HS-5 (cell line): ENCODE measurements around the gene SRPRB.

Experiments used
- DNase-seq: peaks from one replicate; pipeline ENCODE4 v3.0.0-alpha.2; 2012; ENCODE audit warnings: low read depth

The SRPRB gene

DNA sequence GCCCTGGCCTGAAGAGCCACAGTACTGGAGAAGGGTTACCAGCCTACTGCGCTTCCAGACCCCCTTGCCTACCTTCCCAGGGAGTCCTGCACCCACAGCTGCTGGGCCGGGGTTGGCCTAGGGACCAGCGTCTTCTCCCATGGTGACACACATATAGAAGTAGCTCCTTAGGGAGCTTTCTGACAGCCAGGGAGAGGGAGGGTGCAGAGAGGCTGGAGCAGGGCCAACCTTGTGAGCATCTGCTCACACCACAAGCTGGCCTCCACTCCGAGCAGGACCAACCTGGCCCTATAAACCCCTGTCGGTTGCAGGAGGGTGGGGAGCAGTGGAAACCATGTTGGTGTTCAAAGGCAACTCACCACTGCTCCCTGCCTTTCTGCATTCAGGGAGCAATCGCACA, 35.2 kb downstream of the SRPRB start:
- DNase-seq: no peak

DNA sequence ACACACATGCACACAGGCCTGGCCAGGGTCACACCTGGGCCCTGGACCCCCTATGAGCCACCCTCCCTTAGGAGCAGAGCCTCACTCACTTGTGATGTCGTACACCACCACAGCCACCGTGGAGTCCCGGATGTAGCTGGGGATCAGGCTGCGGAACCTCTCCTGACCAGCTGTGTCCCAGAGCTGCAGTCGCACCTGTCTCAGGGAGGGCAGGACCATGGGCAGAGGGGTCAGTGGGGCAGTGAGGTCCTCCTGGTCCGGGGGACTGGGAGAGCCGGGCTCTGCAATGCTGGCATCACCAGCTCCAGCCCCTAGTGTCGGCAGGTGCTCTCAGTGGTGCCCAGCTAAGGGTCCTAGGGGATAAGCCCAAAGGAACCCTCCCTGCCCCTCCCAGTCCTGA, 35.6 kb downstream of the SRPRB start:
- DNase-seq: no peak

DNA sequence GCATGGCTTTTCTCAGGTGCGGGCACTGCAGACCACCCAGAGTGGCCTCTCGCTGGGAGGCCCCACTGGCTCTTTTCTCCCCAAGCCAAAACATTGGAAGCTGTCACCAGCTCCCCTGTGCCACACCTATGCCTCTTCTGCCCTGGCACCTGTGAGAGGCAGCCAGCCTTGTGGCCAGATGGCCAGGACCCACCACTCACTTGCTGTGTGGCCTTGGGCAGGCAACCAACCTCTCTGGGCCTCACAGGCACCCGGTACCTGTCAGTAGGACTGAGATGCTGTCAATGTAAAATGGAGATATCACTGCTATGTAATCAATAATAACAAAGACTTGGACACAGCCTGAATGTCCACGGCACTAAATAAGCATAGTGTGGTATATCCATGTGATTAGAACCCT, 36.5 kb downstream of the SRPRB start:
- no peak for DNase-seq

- DNase-seq: peak; percentile 34
Measured at GRCh38 chr3:133843634-133844033, 38.0 kb downstream of the SRPRB start.

- DNase-seq: no peak
Measured at GRCh38 chr3:133845127-133845526, 39.5 kb downstream of the SRPRB start.

DNA sequence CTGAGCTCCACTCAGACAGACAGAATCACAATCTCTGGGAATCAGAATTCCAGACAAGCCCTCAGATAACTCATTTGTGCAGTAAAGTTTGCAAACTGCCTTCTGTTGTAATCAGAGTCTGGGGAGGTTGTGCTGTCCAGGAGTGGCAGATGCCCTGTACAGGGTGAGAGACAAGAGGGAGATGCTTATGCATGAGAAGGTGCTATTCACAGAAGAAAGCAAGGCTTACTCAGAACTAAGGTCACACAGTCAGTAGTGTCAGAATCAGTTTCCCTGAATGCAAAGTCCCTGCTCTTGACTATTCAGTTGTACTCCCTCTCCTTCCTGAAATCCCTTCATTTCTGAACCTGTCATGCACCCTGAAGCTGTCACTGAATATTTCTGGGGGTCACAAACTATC, 43.7 kb downstream of the SRPRB start:
- DNase-seq: no peak

- DNase-seq: no peak
Measured at GRCh38 chr3:133850034-133850433, 44.4 kb downstream of the SRPRB start.

DNA sequence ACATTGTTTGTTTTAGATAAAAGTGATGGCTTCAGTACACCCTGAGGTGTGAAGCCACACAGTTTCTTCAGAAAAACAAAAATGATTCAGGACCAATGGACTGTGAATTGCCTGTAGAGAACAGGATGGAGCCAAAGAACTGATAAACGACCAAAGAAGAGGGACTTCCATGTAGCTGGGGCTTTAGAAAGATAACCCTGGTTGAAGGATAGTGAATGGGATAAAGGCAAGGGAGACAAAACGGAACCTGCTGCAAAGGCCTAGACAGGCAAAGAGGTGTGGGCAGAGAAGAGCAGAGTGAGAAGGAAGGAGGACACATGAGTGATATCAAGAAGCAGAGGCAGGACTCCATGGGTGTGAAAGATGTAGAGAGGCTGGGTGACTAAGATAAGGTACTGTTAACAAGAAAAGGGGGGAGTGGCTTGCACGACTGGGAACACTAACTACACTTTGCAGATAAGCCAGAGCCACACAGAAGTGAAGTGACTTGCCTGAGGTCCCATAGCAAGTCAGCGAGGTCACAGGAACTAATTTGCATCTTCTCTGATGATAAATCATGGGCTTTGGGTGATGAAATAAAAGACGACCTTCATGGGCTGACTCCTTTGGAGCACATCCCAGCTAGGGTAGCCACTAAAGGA, 45.8 kb downstream of the SRPRB start:
- no peak for DNase-seq

- no peak for DNase-seq
Measured at GRCh38 chr3:133851931-133852330, 46.3 kb downstream of the SRPRB start.

GRCh38 chr3:133853063-133853924, 47.7 kb downstream of the SRPRB start:
- DNase-seq: no peak

DNA sequence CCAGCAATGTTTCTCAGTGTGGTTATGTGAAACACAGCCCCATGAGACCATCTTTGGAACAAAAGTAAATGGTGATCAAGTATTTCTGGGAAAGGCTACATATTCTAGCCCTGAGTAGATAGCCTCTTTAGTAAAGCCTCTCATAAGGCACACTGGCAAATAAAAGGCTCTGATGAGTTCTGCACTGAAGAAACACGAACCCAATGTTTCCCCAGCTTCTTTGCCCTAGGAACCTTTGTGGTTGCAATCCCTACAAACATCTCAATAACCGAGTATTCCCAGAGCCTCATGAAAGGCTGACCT, 48.3 kb downstream of the SRPRB start:
- no peak for DNase-seq

DNA sequence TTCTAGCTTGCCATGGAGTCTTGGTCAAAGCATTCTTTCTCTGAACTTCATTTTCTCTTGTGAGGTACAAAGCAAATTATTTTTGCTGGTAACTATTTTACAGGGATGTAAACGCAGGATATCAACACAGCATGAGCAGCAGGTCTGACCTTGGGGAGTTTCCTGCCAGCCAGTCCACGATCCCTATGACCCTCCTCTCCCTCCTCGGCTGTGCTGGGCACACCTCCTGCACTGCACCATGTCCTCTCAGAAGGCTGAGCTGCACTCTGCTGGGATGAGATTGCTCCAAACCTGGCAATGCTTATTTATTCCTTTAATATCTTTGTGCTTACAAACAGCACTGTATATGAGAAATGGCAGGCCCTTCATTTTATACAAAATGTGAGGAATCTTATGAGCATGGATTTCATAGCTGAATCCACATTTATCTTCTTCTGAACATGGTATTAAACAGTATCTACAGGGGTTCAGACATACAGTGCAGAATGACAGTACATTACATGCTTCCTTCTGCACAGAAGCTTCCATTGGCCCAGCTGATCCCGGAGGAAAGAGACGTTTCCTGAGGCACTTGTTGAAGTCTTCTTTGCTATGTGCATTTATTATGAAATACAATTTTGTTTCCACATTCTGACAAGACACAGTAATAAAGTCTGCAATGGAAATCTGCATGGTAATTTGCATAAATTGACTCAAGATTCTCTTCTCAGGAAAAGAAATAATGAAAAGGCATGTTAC, 48.8 kb downstream of the SRPRB start:
- no peak for DNase-seq

- no peak for DNase-seq
Measured at GRCh38 chr3:133855002-133855370, 49.4 kb downstream of the SRPRB start.

- DNase-seq: no peak
Measured at GRCh38 chr3:133855772-133856171, 50.2 kb downstream of the SRPRB start.

GRCh38 chr3:133856316-133856715, 50.7 kb downstream of the SRPRB start:
- no peak for DNase-seq

DNA sequence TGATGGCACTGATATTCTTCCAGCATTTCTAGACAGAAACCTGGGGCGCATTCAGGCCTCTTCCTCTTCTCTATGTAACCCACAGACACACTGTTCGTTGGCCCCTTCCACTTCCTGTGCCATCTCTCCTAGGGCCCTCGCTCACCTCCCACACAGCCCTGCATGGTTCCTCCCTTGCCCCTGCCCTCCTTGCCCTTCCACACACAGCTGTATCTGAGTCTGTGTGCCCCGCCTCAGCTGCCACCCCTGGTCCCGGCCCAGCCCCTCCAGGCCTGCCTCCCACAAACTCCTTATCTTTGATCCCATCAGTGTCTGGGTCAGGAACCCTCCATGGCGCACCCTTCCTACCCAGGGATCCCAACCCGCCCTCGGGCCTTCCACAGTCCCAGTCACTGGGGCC, 52.2 kb downstream of the SRPRB start:
- DNase-seq: no peak

DNA sequence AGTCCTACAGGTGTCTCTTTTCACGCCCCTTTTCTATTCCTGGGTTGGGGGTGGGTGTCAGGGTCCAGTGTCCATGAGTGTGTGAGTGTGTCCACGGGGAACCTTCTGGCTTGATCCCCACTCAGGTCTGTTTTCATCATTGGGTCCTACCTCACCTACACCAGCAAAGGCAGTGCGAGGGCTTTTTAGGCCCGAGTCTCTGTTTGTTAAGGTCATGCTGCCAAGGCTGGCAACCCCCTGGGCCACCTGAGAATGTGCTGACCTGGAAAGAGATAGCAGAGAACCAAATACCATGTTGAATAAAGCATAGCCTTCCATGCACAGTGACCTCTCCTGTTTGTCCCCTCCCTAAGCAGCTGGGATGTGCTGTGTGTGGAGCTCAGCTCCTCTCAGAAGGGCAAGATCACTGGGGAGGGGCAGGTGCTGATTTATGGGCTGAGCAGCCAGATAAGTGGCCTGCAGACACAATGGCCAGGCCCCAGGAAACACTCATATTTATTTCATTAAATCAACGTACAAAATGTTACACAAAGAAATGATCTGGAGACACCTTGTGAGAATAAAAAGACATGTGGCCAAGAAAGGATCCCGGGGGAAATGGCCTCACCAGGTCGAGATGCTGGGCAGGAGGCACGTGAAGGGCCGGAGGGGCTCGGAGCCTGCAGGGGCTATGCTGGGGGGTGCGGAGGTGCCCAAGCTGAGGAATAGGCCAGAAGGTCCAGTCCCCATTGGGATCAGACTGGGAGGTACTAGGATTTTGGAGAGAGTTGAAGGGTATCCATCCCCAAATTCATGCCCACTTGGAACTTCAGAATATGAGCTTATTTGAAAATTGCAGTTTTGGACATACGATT, 54.0 kb downstream of the SRPRB start:
- no peak for DNase-seq

- no peak for DNase-seq
Measured at GRCh38 chr3:133860519-133860918, 54.9 kb downstream of the SRPRB start.

GRCh38 chr3:133862161-133862560, 56.5 kb downstream of the SRPRB start:
- no peak for DNase-seq

DNA sequence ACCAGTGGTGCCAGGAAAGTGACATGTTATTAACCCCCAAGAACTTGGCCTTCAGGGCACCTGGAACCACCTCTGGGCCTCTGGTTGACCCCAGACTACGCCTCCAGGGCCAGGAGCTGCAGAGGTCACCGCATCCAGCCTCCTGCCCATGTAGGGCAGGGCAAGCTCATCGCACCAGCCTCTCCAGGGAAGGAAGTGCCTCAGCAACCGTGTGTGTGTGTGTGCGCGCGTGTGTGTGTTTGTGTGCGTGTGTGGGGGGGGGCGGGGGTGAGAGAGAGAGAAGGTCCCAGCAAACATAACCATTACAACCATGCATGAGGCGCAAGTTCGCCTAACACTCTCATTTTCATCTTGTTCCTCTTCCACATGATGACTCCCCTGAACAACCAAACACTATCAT, 58.3 kb downstream of the SRPRB start:
- no peak for DNase-seq

GRCh38 chr3:133864616-133865015, 59.0 kb downstream of the SRPRB start:
- no peak for DNase-seq

DNA sequence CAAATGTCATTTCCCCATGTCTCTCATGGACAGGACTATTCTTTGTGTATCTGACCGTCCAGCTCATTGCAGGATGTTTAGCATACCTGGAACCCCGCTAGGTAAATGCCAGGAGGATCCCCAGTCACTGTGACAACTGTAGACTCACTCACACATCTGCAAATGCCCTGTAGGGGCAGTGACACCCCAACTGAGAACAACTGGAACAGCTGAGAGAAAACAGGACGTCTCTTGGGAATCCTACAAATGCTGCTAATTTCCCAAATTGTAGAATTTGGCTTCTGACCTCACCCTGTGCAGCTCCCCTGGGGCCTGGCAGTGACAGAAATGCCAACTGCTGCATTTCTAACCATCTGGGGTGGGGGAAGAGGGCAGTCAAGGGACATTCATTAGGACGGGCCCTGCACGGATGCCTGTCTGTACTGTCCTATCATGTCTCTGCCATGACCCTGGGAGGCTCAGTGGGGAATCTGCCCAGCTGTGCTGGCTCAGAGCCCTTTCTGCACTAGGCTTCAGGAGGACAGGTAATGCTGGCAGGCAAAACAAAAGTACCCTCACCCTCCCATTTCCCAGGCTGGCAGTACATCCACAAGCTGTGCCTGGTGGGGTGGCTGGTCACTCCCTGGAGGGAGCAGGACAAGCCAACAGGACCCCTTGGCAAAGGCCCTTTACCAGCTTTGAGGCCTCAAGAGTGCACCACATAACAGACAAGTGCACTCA, 59.7 kb downstream of the SRPRB start:
- DNase-seq: no peak
